ENCODE results near the gene GLYR1. TPM values are rescaled to one million over a fixed set of nuclear protein-coding genes. Genes with fewer than 3 reads are reported as not detected.

GLYR1 gene
- polyA plus RNA-seq, 1 donor from 2014 or later: 78.6 TPM

DNA sequence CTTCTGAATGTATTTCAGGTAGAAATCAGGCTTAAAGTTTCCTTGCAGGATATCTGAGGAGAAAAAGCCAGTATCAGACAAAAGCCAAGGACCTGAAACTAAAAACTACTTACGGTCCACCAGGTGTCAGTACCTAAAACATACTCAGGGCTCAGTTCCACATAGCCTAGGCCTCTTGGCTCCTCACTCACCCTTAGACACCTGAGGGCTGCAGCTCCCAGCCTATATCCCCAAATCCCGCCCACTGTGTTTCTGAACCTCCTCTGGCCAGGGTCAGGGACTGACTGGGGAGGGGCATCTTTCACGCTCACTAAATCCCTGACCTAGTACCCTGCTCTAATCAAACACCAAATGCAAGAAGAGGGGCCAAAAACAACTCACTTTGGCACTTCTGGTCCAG, 35.8 kb downstream of the GLYR1 start:
- Histone ChIP-seq H3K9me3 (ENCODE audit: low read length) (no peaks in the 10 kb centered on the region), H3K27ac (ENCODE audit: low read length) (no peak overlapping the region), H3K9me2 (ENCODE audit: insufficient read depth, low read length) (no peaks in the 10 kb centered on the region), H3K27me3 (ENCODE audit: insufficient read depth, low read depth, low read length) (no peaks in the 10 kb centered on the region), H3K4me3 (ENCODE audit: low read length) (no peak overlapping the region), H3K9ac (ENCODE audit: low read length) (no peak overlapping the region), H3K4me2 (ENCODE audit: low read length) (no peak overlapping the region), H3F3A (ENCODE audit: insufficient read depth, low read length, poor library complexity, severe bottlenecking) (no peaks in the 10 kb centered on the region), H4K20me1 (ENCODE audit: insufficient read depth) (no peaks in the 10 kb centered on the region), H3K36me3 (ENCODE audit: insufficient read depth, low read length) (peaks cover 5% of the 10 kb centered on the region), H3K79me2 (replicated peaks; ENCODE audit: insufficient read depth, low read length) (no peaks in the 10 kb centered on the region), H2AFZ (ENCODE audit: low read depth, low read length) (no peak overlapping the region)
- TF ChIP-seq TAF1 (IDR thresholded peaks at IDR 0.05; ENCODE audit: low read depth) (no peak), EZH2 (IDR thresholded peaks at IDR 0.05; ENCODE audit: borderline replicate concordance, insufficient read depth, low read length, poor library complexity, severe bottlenecking) (no peak), EP300 (conservative IDR thresholded peaks at IDR 0.05; ENCODE audit: poor library complexity, severe bottlenecking) (no peak), MXI1 (conservative IDR thresholded peaks at IDR 0.05; ENCODE audit: poor library complexity, severe bottlenecking) (no peak), POLR2AphosphoS5 (IDR thresholded peaks at IDR 0.05) (no peak), RAD21 (conservative IDR thresholded peaks at IDR 0.05) (no peak), SMC3 (conservative IDR thresholded peaks at IDR 0.05; ENCODE audit: poor library complexity) (no peak)
- TF ChIP-seq, protein P1, sequence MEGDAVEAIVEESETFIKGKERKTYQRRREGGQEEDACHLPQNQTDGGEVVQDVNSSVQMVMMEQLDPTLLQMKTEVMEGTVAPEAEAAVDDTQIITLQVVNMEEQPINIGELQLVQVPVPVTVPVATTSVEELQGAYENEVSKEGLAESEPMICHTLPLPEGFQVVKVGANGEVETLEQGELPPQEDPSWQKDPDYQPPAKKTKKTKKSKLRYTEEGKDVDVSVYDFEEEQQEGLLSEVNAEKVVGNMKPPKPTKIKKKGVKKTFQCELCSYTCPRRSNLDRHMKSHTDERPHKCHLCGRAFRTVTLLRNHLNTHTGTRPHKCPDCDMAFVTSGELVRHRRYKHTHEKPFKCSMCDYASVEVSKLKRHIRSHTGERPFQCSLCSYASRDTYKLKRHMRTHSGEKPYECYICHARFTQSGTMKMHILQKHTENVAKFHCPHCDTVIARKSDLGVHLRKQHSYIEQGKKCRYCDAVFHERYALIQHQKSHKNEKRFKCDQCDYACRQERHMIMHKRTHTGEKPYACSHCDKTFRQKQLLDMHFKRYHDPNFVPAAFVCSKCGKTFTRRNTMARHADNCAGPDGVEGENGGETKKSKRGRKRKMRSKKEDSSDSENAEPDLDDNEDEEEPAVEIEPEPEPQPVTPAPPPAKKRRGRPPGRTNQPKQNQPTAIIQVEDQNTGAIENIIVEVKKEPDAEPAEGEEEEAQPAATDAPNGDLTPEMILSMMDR (IDR thresholded peaks at IDR 0.05; ENCODE audit: poor library complexity, severe bottlenecking): no peak

GRCh38 chr16:4806280-4806679, 40.8 kb downstream of the GLYR1 start:
- no peaks in the 10 kb centered on the region for H3K79me2 ChIP-seq (replicated peaks; ENCODE audit: insufficient read depth, low read length)
- no peaks in the 10 kb centered on the region for H3F3A ChIP-seq (ENCODE audit: insufficient read depth, low read length, poor library complexity, severe bottlenecking)
- H3K9me2 ChIP-seq (ENCODE audit: insufficient read depth, low read length): no peaks in the 10 kb centered on the region
- H3K9me3 ChIP-seq (ENCODE audit: low read length): no peaks in the 10 kb centered on the region
- H2AFZ ChIP-seq (ENCODE audit: low read depth, low read length): no peak overlapping the region
- no peak overlapping the region for H3K4me3 ChIP-seq (ENCODE audit: low read length)
- no peak overlapping the region for H3K4me2 ChIP-seq (ENCODE audit: low read length)
- H4K20me1 ChIP-seq (ENCODE audit: insufficient read depth): no peaks in the 10 kb centered on the region
- H3K27me3 ChIP-seq (ENCODE audit: insufficient read depth, low read depth, low read length): no peaks in the 10 kb centered on the region
- no peaks in the 10 kb centered on the region for H3K36me3 ChIP-seq (ENCODE audit: insufficient read depth, low read length)
- no peak overlapping the region for H3K9ac ChIP-seq (ENCODE audit: low read length)
- no peak overlapping the region for H3K27ac ChIP-seq (ENCODE audit: low read length)
- TF ChIP-seq TAF1 (IDR thresholded peaks at IDR 0.05; ENCODE audit: low read depth) (no peak), EZH2 (IDR thresholded peaks at IDR 0.05; ENCODE audit: borderline replicate concordance, insufficient read depth, low read length, poor library complexity, severe bottlenecking) (no peak), SMC3 (conservative IDR thresholded peaks at IDR 0.05; ENCODE audit: poor library complexity) (no peak), REST (IDR thresholded peaks at IDR 0.05; ENCODE audit: borderline replicate concordance) (no peak), RAD21 (conservative IDR thresholded peaks at IDR 0.05) (no peak), POLR2AphosphoS5 (IDR thresholded peaks at IDR 0.05) (no peak), MXI1 (conservative IDR thresholded peaks at IDR 0.05; ENCODE audit: poor library complexity, severe bottlenecking) (no peak), EP300 (conservative IDR thresholded peaks at IDR 0.05; ENCODE audit: poor library complexity, severe bottlenecking) (no peak)
- TF ChIP-seq, protein P1 (IDR thresholded peaks at IDR 0.05; ENCODE audit: poor library complexity, severe bottlenecking): no peak

All from neural cell (in vitro differentiated cells).